NB4 (cell line): ENCODE results near the gene CHAF1A.

Source experiments
- DNase-seq: peaks from one replicate; pipeline ENCODE4 v3.0.0; 2010; ENCODE audit warnings: low read depth
- H3K4me3 ChIP-seq: one replicate; pipeline ENCODE4 v1.5.1; 2011; ENCODE audit warnings: mild to moderate bottlenecking, low read depth, low read length, moderate library complexity
- CTCF ChIP-seq: IDR thresholded peaks from one replicate; pipeline ENCODE4 v1.5.1; 2012; ENCODE audit warnings: low read depth, low read length
- MAX ChIP-seq: IDR thresholded peaks from 2 replicates; pipeline ENCODE4 v1.6.1; 2011; ENCODE audit warnings: low read depth, low read length
- MYC ChIP-seq: IDR thresholded peaks from 2 replicates; pipeline ENCODE4 v1.6.1; 2011; ENCODE audit warnings: low read depth, low read length
- POLR2A ChIP-seq: IDR thresholded peaks from 2 replicates; pipeline ENCODE4 v1.6.1; 2011; ENCODE audit warnings: mild to moderate bottlenecking; ENCODE audit not compliant: insufficient read length; ENCODE audit errors: extremely low read depth

CHAF1A gene

GRCh38 chr19:4373013-4373367 is 29.4 kb upstream of the CHAF1A start:
- no peak for DNase-seq
- H3K4me3 ChIP-seq: no peak overlapping the region
- TF ChIP-seq MYC (no peak), CTCF (no peak), MAX (no peak), POLR2A (no peak)

- TF ChIP-seq CTCF (no peak), POLR2A (no peak), MAX (no peak), MYC (no peak)
- peak; percentile 56 for DNase-seq
- no peak overlapping the region for H3K4me3 ChIP-seq
These were observed 28.6 kb upstream of the CHAF1A start for GRCh38 chr19:4373601-4374497.

- TF ChIP-seq MYC (peak; percentile 85), MAX (peak; percentile 83), POLR2A (no peak)
- peak; percentile 85 for DNase-seq
- no peak overlapping the region for H3K4me3 ChIP-seq
These were observed 27.8 kb upstream of the CHAF1A start for GRCh38 chr19:4374498-4375163.

GRCh38 chr19:4375164-4376027 is 27.0 kb upstream of the CHAF1A start:
- no peak overlapping the region for H3K4me3 ChIP-seq
- TF ChIP-seq MAX (peak; percentile 64; the same call in 1 of the 2 replicates), POLR2A (no peak), MYC (no peak; the same call in 1 of the 2 replicates), CTCF (peak; percentile 57)
- peak; percentile 90 for DNase-seq

GRCh38 chr19:4376028-4376670 is 26.3 kb upstream of the CHAF1A start:
- H3K4me3 ChIP-seq: no peak overlapping the region
- TF ChIP-seq CTCF: no peak
- no peak for TF ChIP-seq MYC
- no peak for TF ChIP-seq MAX
- TF ChIP-seq POLR2A: no peak
- no peak for DNase-seq
